ENCODE results near the gene SFRP4.
"Not testable (repeated sequence)": the region's sequence is repeated elsewhere in the genome, so short reads cannot be mapped to it uniquely, and the experiment has no call there.

The SFRP4 gene

GRCh38 chr7:37916673-37917660 lies at the start of gene SFRP4:
Gene SFRP4, minus strand, starts transcription at chr7:37916817. Its CDS starts 280 bp downstream, at chr7:37916537.
- DNase-seq (ENCODE audit: low read depth in 2 of 2): peak; percentile 62 to 74
- peak within 1 kb of the TSS; percentile 34 to 54 for H3K4me3 ChIP-seq (replicated peaks in 1 of 2; ENCODE audit: low read depth in 2 of 2, low read length in 2 of 2)
- TF ChIP-seq CTCF (IDR thresholded peaks at IDR 0.05; ENCODE audit: low read depth, low read length): peak; percentile 74

- TF ChIP-seq CTCF (IDR thresholded peaks at IDR 0.05; ENCODE audit: low read depth, low read length): no peak
- no peak overlapping the region for H3K4me3 ChIP-seq (replicated peaks in 1 of 2; ENCODE audit: low read depth in 2 of 2, low read length in 2 of 2)
- no peak for DNase-seq (ENCODE audit: low read depth in 2 of 2)
Observed at GRCh38 chr7:37964196-37964595, 47.6 kb upstream of the SFRP4 start.

- no peak overlapping the region for H3K4me3 ChIP-seq (replicated peaks in 1 of 2; ENCODE audit: low read depth in 2 of 2, low read length in 2 of 2)
- DNase-seq (ENCODE audit: low read depth in 2 of 2): no peak
- no peak for TF ChIP-seq CTCF (IDR thresholded peaks at IDR 0.05; ENCODE audit: low read depth, low read length)
Observed at GRCh38 chr7:37961251-37961650, 44.6 kb upstream of the SFRP4 start.

- no peak for TF ChIP-seq CTCF (IDR thresholded peaks at IDR 0.05; ENCODE audit: low read depth, low read length)
- no peak for DNase-seq (ENCODE audit: low read depth in 2 of 2)
- no peak overlapping the region for H3K4me3 ChIP-seq (replicated peaks in 1 of 2; ENCODE audit: low read depth in 2 of 2, low read length in 2 of 2)
Observed at GRCh38 chr7:37960483-37960882, 43.9 kb upstream of the SFRP4 start.

- DNase-seq (ENCODE audit: low read depth in 2 of 2): no peak
- TF ChIP-seq CTCF (IDR thresholded peaks at IDR 0.05; ENCODE audit: low read depth, low read length): no peak
Observed at GRCh38 chr7:37957221-37957970, 40.8 kb upstream of the SFRP4 start.

DNA sequence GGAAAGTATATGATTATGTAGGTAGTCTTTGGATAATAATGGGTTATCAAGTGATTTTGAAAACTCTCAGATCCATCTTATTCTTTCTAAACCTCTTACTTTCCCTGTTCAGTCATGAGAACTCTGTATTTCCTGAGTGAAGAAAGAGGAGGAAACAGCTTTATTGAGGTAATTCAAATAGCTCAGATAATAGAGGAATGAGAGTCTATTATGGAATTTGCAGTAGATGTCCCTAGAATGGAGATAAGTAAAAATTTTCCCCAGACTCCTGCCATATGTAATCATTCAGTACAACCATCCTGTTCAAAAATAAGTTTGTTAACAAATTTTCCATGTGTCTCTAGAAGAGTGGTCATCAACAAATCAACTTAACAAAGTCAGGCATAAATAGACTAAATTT lies 40.2 kb upstream of the SFRP4 start:
- DNase-seq (ENCODE audit: low read depth in 2 of 2): no peak
- TF ChIP-seq CTCF (IDR thresholded peaks at IDR 0.05; ENCODE audit: low read depth, low read length): no peak
- no peak overlapping the region for H3K4me3 ChIP-seq (replicated peaks in 1 of 2; ENCODE audit: low read depth in 2 of 2, low read length in 2 of 2)

More at GRCh38 chr7:37957221-37957970, 40.8 kb upstream of the SFRP4 start:
- no peak overlapping the region for H3K4me3 ChIP-seq (replicated peaks in 1 of 2; ENCODE audit: low read depth in 2 of 2, low read length in 2 of 2)

DNA sequence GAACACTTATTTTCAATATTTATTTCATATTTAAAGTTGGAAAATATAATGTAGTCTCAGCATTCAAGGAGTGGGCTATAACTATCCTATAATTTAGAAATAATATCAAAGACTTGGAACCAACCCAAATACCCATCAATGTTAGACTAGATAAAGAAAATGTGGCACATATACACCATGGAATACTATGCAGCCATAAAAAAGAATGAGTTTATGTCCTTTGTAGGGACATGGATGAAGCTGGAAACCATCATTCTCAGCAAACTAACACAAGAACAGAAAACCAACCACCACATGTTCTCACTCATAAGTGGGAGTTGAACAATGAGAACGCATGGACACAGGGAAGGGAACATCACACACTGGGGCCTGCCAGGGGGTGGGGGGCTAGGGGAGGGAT lies 37.6 kb upstream of the SFRP4 start:
- H3K4me3 ChIP-seq (replicated peaks in 1 of 2; ENCODE audit: low read depth in 2 of 2, low read length in 2 of 2); DNase-seq (ENCODE audit: low read depth in 2 of 2): not testable (repeated sequence)

Data from cardiac fibroblast (primary cell).